Endothelial cell of umbilical vein (primary cell): ENCODE data around the gene IAPP.

Experiments
- CTCF ChIP-seq, 2 donors: IDR thresholded peaks; 1 replicate in 1 of 2; 2 replicates in 1 of 2; pipeline ENCODE4 v1.5.1; 2011; ENCODE audit warnings: low read length in 2 of 2, mild to moderate bottlenecking in 2 of 2, moderate library complexity in 2 of 2, control low read depth in 1 of 2, inconsistent platforms in 1 of 2, low read depth in 1 of 2; ENCODE audit not compliant: insufficient read depth in 1 of 2; ENCODE audit errors: extremely low read depth in 1 of 2
- EZH2 ChIP-seq: IDR thresholded peaks from 2 replicates; pipeline ENCODE4 v1.6.1; 2012; ENCODE audit warnings: borderline replicate concordance, low read depth, mild to moderate bottlenecking, moderate library complexity, low read length, inconsistent platforms; ENCODE audit not compliant: severe bottlenecking
- FOS ChIP-seq: IDR thresholded peaks from 2 replicates; pipeline ENCODE4 v1.6.1; 2011; ENCODE audit warnings: mild to moderate bottlenecking, low read length, moderate library complexity, borderline replicate concordance; ENCODE audit not compliant: insufficient read depth
- GATA2 ChIP-seq: IDR thresholded peaks from 2 replicates; pipeline ENCODE4 v1.7.0; 2011; ENCODE audit warnings: low read depth, mild to moderate bottlenecking, moderate library complexity, mixed read lengths, low read length; ENCODE audit not compliant: insufficient read length, insufficient read depth
- JUN ChIP-seq: IDR thresholded peaks from 2 replicates; pipeline ENCODE4 v1.6.1; 2011; ENCODE audit warnings: borderline replicate concordance, low read depth; ENCODE audit not compliant: insufficient read length, insufficient read depth
- MAX ChIP-seq: IDR thresholded peaks from 2 replicates; pipeline ENCODE4 v1.6.1; 2011; ENCODE audit not compliant: insufficient read depth, insufficient read length
- MYC ChIP-seq: IDR thresholded peaks from one replicate; pipeline ENCODE4 v1.6.1; 2011; ENCODE audit warnings: mild to moderate bottlenecking, low read depth, low read length
- POLR2A ChIP-seq: IDR thresholded peaks from 2 replicates; pipeline ENCODE4 v1.6.1; 2012; ENCODE audit warnings: low read depth, mild to moderate bottlenecking, control low read depth, low read length
- POLR2AphosphoS5 ChIP-seq: IDR thresholded peaks from 2 replicates; pipeline ENCODE4 v1.6.1; 2012; ENCODE audit warnings: low read depth, mild to moderate bottlenecking, control low read depth, low read length, moderate library complexity; ENCODE audit not compliant: insufficient read depth

- no peak for TF ChIP-seq POLR2A
- TF ChIP-seq CTCF (IDR thresholded peaks at IDR 0.05; ENCODE audit: extremely low read depth in 1 of 2, insufficient read depth in 1 of 2, low read depth in 1 of 2, low read length in 2 of 2), result no peak
- TF ChIP-seq FOS, result no peak
- no peak for TF ChIP-seq MAX
- TF ChIP-seq EZH2, result no peak
- TF ChIP-seq JUN, result no peak
- TF ChIP-seq MYC, result no peak
- TF ChIP-seq POLR2AphosphoS5, result no peak
- no peak for TF ChIP-seq GATA2
Observed at GRCh38 chr12:21353948-21354347, 18.8 kb upstream of the IAPP start.
